Eye (tissue), 1 donor: Measurements from ENCODE around the gene WIF1.

Experiments
- DNase-seq: peaks from one replicate; pipeline ENCODE4 v3.0.0-alpha.2; 2015

The WIF1 gene, protein sequence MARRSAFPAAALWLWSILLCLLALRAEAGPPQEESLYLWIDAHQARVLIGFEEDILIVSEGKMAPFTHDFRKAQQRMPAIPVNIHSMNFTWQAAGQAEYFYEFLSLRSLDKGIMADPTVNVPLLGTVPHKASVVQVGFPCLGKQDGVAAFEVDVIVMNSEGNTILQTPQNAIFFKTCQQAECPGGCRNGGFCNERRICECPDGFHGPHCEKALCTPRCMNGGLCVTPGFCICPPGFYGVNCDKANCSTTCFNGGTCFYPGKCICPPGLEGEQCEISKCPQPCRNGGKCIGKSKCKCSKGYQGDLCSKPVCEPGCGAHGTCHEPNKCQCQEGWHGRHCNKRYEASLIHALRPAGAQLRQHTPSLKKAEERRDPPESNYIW

DNA sequence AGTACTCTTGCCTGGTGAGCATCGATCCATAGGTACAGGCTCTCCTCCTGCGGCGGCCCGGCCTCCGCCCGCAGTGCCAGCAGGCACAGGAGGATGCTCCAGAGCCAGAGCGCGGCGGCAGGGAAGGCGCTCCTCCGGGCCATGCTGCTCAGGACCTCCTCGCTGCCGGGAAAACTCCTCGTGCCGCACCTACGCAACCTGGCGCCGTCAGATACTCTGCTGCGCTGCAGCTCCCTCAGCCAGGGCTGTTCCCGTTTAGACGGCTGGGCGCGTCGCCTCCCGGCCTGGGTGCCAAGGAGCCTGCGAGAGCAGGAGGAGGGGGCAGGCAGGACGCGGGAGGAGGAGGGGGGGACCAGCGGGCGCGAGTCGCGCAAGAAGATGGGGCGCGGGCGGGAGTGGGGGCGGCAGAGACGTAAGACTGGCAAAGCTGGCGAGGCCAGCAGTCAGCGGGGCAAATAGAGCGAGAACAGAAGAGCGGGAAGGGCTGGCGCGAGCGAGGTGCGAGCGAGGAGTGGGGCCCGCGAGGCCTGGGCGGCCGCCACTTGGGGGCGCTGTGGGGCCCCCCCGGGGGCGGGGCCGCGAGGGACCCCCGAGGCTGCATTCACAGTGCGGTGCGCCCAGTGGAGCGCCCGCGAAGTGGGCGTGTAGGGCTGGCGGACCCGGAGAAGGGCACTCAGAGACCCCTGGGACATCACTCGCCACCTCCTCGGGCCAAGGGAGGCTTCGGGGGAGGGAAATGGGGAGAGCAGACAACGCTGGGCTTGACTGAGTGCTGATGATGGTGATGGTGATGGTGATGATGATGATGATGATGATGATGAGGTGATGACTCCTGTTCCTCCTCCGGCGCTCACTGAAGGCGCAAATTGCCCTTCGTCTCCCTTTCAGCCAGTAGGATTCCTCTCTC, at the start of gene WIF1:
Gene WIF1 (minus strand): TSS at position 257 of the 907 bp plus-strand sequence. CDS start 114 bp downstream, at position 143.
- peak; percentile 67 for DNase-seq

DNA sequence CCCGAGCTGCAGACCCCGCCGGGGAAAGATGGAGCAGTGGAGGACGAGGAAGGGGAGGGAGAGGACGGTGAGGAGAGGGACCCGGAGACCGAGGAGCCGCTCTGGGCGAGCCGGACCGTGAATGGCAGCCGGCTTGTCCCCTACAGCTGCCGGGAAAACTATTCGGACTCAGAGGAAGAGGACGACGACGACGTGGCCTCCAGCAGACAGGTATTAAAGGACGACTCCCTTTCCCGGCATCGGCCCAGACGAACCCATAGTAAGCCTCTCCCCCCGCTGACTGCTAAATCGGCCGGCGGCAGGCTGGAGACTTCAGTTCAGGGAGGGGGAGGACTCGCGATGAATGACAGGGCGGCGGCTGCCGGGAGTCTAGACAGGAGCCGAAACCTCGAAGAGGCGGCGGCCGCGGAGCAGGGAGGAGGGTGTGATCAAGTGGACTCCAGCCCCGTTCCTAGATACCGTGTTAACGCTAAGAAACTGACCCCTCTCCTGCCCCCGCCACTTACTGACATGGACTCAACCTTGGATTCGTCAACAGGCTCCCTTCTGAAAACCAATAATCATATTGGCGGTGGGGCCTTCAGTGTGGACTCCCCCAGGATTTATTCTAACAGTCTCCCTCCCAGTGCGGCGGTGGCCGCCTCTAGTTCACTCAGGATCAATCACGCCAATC, 49.2 kb upstream of the WIF1 start:
- peak; percentile 83 for DNase-seq

DNA sequence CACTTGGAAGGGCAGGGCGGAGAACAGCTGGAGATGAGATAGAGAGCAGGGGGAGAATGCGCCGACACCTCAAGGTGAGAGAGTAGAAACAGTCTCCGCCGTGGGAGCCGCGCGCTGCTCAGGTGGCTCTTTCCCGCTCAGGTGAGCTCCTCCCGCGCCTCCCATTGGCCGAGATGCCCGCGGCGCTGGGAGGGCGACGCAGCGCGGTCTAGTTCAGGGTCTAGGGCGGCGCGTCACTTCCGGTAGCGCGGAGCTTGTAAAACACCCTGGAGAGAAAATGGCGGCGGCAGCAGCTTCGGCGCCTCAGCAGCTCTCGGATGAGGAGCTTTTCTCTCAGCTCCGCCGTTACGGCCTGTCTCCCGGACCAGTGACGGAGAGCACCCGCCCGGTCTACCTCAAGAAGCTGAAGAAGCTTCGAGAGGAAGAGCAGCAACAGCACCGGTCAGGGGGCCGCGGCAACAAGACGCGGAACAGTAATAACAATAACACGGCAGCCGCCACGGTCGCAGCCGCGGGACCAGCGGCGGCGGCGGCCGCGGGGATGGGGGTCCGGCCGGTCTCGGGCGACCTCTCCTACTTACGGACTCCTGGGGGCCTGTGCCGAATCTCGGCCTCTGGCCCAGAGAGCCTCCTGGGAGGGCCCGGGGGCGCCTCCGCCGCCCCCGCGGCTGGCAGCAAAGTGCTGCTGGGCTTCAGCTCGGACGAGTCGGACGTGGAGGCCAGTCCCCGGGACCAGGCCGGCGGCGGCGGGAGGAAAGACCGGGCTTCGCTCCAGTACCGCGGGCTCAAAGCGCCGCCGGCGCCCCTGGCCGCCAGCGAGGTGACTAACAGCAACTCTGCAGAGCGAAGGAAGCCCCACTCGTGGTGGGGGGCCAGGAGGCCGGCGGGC, 48.5 kb upstream of the WIF1 start, which contains the start of gene LEMD3:
Gene LEMD3 (plus strand): TSS at position 264 of the 889 bp plus-strand sequence. CDS start 14 bp downstream, at position 278.
- peak; percentile 98 for DNase-seq

DNA sequence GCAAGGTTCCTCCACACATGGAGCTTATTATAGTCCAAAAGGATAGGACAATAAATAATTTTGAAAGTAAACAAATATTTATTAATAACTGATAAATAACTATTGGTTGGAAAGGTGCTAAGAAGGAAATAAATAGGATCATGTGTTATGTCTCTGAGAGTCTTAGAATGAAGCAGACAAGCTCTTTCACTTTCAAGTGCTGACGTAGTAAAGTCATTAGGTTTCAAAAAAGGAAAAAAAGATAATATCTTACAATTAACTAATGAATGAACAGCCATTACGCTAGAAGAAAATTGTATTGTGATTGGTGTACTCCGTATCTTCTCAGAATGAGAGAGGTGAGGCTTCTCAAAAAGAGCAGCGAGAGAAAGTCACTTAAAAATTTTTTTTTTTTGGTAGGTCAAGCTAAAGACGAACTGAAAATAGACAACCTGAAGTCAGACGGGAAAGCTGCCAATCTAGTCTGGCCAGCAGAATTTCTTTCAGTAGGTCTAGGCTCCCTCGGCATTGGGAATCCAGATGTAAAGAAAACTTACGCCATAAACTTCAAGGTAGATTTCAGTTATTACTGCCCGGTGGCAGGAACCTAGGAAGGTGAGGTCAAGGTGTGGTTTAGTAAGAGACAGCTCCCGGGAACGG, 47.7 kb upstream of the WIF1 start:
- no peak for DNase-seq

DNA sequence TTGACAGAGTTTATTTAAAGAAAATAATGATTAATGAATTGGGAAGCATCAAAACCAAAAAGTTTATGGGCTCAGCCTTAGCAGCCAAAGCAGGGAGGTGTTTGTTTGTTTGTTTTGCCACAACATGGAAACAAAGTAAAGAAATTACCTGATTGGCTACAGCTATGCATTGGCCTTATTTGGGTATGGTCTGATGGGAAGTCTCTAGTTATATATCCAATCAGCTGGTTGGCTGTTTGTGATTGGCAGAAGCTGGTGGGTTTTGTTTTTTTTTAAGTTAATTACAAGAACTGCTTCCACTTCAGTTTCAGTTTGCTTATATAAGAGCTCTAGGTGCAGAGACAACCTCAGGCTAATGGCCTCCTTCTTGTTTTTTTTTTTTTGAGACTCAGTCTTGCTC, 43.7 kb upstream of the WIF1 start:
- no peak for DNase-seq

DNA sequence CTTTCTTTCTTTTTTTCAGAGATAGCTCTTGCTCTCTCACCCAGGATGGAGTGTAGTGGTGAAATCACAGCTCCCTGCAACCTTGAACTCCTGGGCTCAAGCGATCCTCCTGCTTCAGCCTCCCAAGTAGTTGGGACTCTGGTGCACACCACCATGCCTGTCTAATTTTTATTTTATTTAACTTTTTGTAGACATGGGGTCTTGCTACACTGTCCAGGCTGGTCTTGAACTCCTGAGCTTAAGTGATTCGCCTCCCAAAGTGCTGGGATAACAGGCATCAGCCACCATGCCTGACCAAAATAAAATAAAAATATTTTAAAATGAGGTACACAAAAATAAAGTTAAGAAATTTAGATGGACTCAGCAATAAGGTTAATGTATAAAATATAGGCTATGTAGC, 43.1 kb upstream of the WIF1 start:
- DNase-seq = no peak

DNA sequence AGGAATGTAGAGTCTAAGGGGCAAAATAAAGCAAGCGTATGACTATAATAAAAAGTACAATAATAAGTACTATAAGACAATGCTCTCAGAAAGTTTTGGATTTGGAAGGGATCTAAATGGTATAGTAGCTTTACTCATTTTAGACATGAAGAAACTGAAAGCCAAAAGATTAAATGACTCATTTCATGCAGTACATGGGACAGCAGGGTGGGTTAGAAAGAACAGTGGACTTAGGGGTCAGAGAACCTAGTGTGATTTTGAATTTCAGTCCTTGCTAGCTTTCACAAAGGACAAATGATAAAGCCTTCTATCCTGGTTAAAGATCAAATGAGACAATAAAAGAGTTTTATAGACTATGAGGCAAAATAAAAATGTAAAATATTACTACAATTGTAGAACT, 41.5 kb upstream of the WIF1 start:
- no peak for DNase-seq

DNA sequence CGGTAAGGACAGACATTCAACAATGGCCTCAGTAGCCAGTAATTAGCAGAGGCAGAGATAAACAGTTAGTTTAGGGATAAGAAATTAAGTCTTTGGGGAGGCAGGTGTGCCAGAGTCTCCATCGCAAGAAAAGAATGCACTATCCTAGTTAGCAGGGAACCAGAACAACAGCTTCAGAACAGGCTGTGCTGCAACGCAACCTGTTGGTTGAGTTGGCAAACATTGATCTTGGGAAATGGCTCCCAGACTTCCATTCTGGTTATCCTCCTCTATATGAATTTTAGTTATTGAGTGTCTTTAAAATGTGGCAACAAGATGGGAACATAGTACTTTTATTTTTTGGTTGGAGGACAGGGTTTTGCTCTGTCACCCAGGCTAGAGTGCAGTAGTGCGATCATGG, 36.0 kb upstream of the WIF1 start:
- no peak for DNase-seq

DNA sequence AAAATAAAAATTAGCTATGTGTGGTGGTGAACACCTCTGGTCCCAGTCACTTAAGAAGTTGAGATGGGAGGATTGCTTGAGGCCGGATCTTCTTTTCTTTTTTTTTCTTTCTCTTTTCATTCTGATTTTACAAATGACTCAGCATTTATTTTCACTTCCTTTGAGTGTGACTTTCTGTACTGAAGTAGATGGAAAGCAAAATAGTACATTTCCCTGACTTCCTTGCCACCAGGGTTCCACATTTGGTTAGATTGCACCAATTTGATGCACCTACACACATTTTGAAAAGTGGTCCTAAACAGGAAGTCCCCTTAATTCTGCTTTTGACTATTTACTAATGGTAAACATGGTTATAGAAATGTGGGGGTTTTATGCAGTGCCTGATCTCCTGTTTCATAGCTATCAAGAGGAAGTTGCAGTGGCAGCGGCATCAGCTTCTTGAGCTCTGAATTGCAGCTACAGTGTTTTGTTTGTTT, 35.3 kb upstream of the WIF1 start:
- no peak for DNase-seq

DNA sequence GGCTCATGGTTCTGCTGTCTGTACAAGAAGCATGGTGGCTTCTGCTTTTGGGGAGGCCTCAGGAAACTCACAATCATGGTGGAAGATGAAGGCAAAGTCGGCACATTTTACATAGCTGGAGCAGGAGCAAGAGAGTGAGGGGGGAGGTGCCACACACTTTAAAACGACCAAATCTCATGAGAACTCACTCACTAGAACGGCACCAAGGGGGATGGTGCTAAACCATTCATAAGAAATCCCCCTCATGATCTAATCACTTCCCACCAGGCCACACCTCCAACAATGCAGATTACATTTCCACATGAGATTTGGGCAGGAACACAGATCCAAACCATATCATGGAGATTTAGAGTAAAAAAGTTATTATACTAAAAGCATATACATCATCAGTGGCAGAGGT, 34.7 kb upstream of the WIF1 start:
- no peak for DNase-seq

DNA sequence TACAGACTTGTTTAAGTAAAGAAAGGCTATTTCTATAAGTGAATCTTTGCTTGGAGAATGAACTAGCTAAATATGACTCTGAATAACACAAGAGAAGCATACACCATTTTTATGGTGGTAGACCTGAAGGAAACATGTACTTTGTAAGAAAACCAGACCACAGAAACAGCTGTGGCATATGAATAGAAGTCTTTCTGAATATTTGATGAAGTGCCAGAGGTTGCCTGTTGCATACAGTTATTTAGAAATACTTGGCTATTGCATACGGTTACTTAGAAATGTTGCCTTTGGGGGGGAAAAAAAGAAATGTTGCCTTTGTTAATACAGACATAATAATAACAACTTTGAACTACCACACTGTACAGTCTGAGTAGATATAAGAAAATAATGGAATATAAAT, 31.5 kb upstream of the WIF1 start:
- no peak for DNase-seq

DNA sequence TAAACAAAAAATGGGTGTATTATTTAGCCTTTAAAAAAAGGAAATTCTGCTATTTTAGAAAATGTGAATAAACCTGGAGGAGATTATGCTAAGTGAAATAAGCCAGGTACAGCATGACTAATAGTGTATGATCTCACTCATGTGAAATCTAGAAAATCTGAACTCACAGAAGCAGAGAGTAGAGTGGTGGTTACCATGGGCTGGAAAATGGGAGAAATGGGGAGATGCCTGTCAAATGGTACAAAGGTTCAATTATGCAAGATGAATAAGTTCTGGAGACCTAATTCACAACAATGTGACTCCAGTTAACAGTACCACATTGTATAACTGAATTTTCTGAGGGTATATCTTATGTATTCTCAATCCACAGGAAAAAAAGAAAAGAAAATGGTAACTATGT, 30.9 kb upstream of the WIF1 start:
- DNase-seq = no peak

DNA sequence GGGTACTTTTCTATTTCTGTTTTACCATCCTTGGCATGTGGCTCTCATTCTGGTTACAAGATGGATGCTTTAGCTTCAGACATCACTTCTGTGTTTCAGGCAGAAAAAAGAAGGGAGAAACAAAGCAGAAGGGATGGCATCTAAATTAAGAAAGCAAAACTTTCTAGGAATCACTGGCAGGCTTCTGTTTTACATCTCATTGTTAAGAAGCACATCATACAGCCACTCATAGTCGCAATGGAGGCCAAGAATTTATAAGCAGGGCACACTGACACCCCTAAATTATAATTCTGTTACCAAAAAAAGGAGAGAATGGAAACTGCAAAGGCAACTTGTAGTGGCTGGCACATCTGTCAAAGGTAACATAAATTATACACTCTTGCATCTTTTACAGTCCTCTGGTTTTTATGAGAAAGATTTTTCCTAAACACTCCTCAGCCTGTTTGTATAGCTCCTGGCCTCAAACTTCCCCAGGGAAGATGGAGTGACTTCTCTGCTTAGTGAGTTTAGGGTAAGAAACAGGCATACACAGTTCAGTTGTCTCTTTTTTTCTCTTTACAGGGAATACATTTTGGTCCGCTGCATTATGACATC, 26.3 kb upstream of the WIF1 start:
- no peak for DNase-seq

DNA sequence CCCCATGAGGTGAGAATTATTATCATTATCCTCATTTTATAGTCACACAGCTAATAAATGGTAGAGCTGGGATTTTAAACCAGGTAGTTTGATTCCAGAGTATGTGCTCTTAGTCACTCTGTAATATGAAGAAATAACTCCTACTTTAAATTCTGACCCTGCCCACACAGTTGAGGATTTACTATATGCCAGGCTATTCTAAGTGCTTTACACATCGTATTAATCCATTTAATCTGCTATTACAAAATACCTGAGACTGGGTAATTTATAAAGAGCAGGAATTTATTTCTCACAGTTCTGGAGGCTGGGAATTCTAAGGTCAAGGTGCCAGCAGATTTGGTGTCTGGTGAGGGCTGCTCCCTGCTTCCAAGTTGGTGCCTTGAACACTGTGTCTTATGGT, 19.6 kb upstream of the WIF1 start:
- DNase-seq = no peak

DNA sequence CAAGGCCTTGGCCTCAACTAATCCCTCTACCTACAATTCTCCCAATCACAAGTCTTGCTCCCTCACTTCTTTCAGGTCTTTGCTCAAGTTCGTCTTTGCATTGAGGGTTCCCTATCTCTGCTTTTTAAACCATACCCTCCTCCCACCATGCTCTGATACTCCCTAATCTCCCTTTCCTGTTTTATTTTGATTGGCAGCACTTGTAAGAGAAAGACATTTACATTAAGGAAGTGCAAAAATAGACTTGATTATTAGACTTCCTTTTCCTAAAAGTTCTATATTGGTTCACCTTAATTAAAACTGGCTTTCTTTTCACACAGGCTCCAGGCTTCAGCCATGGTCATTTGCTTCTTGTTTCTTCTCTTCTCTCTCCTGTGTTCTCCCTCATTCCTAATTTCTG, 18.3 kb upstream of the WIF1 start:
- DNase-seq = no peak

DNA sequence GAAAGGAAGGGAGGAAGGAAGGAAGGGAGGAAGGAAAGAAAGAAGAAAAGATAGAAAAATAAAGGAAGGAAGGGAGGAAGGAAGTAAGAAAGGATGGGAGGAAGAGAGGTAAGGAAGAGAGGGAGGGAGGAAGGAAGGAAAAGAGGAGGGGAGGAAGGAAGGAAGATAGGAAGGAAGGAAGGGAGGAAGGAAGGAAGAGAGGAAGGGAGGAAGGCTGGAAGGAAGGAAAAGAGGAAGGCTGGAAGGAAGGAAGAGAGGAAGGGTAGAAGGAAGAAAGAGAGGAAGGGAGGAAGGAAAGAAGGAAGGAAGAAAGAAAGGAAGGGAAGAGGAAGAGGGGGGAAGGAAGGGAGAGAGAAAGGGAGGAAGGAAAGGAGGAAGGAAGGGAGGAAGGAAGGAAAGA, 12.8 kb upstream of the WIF1 start:
- DNase-seq = no peak

DNA sequence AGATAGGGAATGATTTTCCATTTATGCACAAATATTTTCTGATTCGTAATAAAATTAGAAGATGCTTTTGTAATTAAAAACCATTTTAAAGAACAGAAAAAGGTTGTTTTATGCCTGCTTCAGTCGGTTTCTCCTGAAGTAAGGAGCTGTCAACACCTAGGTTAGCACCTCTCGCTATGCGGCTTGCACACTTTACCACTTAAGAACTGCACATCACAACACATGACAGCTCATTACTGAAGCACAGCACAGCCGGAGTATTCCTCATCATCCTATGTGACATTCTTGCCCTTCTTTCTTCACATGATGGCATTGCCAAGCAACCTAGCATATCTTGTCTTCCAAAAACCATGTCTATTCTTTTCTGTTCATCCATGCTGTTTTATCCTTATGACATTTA, 5.4 kb upstream of the WIF1 start:
- DNase-seq = no peak

DNA sequence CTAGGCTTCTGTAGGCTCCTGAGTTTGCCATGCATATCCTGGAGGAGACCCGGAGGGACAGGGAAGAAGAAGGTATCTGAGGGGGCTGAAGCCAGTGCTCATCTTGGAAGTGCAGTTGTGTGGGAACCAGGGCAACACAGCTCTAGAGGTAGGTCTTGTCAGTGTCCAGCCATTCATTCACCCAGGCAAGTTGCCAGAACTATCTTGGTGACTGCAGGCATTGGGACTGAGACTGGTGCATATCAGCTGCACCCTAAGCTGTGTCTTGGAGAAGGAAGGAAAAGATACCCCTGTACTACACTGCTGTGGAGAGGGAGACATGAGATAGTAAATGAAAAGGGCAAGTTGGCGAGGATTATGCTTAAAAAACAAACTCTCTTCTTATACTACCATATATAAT, 4.9 kb upstream of the WIF1 start:
- no peak for DNase-seq

DNA sequence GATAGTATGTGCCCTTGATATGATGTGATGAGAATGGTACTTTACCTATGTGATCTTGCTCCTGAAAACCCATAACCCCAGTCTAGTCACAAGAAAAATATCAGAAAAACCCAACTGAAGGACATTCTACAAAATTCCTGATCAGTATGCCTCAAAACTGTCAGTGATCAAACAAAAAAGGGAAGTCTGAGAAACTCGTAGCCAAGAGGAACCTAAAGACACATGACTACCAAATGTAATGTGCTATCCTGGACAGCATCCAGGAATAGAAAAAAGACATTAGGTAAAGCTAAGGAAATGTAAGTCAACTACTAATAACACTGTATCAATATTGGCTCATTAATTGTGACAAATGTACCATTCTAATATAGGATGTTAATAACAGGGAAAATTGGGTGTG, 4.1 kb upstream of the WIF1 start:
- DNase-seq = no peak

DNA sequence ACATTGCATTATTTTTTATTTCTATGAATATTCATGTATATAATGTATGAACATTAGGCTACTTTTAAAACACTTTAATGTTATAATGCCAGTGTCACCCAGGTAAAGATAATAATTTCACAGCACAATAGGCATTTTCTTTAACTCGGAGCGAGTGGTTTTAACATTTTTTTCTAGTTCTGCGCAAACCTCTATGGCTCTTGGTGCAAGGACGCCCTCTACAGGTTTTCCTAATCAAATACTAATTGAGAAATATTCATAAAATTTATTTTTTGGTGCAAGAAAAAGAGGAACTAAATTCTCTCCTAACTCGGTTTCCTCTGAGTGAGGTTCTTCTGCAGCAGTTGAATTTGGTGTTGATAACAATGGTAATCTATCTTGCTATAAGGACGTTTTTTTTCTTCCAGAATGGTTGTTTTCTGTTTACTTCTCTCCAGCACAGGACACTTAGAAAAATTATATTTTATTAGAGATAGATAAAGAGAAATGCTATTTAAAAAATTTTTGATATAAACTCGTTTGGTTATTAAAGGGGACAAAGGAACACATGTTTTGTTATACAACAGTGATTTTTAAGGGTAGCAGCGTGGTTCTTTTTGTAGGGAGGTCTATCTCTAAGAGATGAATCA, 2.4 kb upstream of the WIF1 start:
- DNase-seq = peak; percentile 77

DNA sequence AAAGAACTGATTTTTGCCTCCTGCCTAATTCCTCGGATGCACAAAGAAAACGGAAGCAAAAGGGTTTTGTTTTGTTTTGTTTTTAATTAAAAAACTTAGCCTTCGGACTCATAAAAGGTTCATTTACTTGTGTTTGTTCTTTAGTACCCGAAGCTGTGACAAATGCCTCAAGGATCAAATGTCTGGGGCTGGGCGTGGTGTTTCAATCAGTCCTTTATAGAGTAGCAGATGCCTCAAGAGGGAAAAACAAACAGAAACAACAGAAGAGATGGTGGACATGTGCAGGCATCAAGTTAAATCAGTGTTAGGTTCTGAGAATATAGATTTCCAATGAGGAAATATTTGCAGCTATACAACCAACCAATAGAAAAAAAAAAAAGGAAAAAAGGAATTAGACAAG, 1.6 kb upstream of the WIF1 start:
- DNase-seq = no peak
